C4-2B (cell line): ENCODE measurements around the gene TBC1D22A.

Experiments used
- H3K27ac ChIP-seq: fragments of 450-650 bp; 2 replicates; pipeline ENCODE4 v1.5.1; 2017
- CTCF ChIP-seq: fragments of 450-650 bp; conservative IDR thresholded peaks from 2 replicates; pipeline ENCODE4 v1.5.1; 2017; ENCODE audit warnings: mild to moderate bottlenecking
- ZFX ChIP-seq: fragments of 450-650 bp; IDR thresholded peaks from 2 replicates; pipeline ENCODE4 v1.6.1; 2017

TBC1D22A gene

GRCh38 chr22:47146391-47146790, 383.9 kb downstream of the TBC1D22A start:
- no peak overlapping the region; the same call in 1 of the 2 replicates for H3K27ac ChIP-seq
- TF ChIP-seq CTCF (no peak), ZFX (no peak)

- TF ChIP-seq CTCF = no peak
- no peak for TF ChIP-seq ZFX
- H3K27ac ChIP-seq = peak overlapping the region; percentile 27; the same call in 1 of the 2 replicates
Observed at GRCh38 chr22:47146941-47147340, 384.5 kb downstream of the TBC1D22A start.

GRCh38 chr22:47147572-47147971, 385.1 kb downstream of the TBC1D22A start:
- peak overlapping the region; percentile 27; the same call in 1 of the 2 replicates for H3K27ac ChIP-seq
- TF ChIP-seq ZFX (no peak), CTCF (no peak)

GRCh38 chr22:47148510-47148909, 386.1 kb downstream of the TBC1D22A start:
- TF ChIP-seq ZFX (no peak), CTCF (no peak)
- H3K27ac ChIP-seq = no peak overlapping the region

- TF ChIP-seq ZFX (no peak), CTCF (no peak)
- no peak overlapping the region for H3K27ac ChIP-seq
Observed at GRCh38 chr22:47148956-47149728, 386.7 kb downstream of the TBC1D22A start.

- H3K27ac ChIP-seq = no peak overlapping the region
- no peak for TF ChIP-seq ZFX
- TF ChIP-seq CTCF = no peak
Observed at GRCh38 chr22:47149976-47150375, 387.5 kb downstream of the TBC1D22A start.

- no peak for TF ChIP-seq CTCF
- TF ChIP-seq ZFX = no peak
- no peak overlapping the region for H3K27ac ChIP-seq
Observed at GRCh38 chr22:47150426-47150825, 388.0 kb downstream of the TBC1D22A start.
